GM23248 (cell line): ENCODE measurements around the gene C9orf152. TPM values are rescaled to one million over a fixed set of nuclear protein-coding genes. Genes with fewer than 3 reads are reported as not detected.

Experiments used
- DNase-seq: peaks from one replicate; pipeline ENCODE4 v3.0.0-alpha.2; 2015
- H2AFZ ChIP-seq: fragments of 200-600 bp; sonication (generic); 2 replicates; pipeline ENCODE4 v1.6.1; 2016; ENCODE audit warnings: antibody characterized with exemption
- H3F3A ChIP-seq: fragments of 200-600 bp; sonication (generic); 2 replicates; pipeline ENCODE4 v1.6.1; 2016; ENCODE audit warnings: mild to moderate bottlenecking, antibody characterized with exemption, mixed run types; ENCODE audit not compliant: insufficient read depth
- H3K27ac ChIP-seq: fragments of 200-600 bp; sonication (generic); 2 replicates; pipeline ENCODE4 v1.5.1; 2016; ENCODE audit warnings: mild to moderate bottlenecking
- H3K27me3 ChIP-seq: fragments of 200-600 bp; sonication (generic); replicated peaks from 2 replicates; pipeline ENCODE4 v1.6.1; 2016; ENCODE audit warnings: mild to moderate bottlenecking; ENCODE audit not compliant: insufficient read depth
- H3K36me3 ChIP-seq: fragments of 200-600 bp; sonication (generic); 2 replicates; pipeline ENCODE4 v1.6.1; 2016; ENCODE audit warnings: low read depth, mild to moderate bottlenecking
- H3K4me1 ChIP-seq: fragments of 200-600 bp; sonication (generic); 2 replicates; pipeline ENCODE4 v1.6.1; 2016; ENCODE audit warnings: mild to moderate bottlenecking; ENCODE audit not compliant: insufficient read depth
- H3K4me2 ChIP-seq: fragments of 200-600 bp; sonication (generic); one replicate; pipeline ENCODE4 v1.6.1; 2016; ENCODE audit warnings: mild to moderate bottlenecking; ENCODE audit not compliant: unreplicated experiment
- H3K4me3 ChIP-seq: fragments of 200-600 bp; sonication (generic); 2 replicates; pipeline ENCODE4 v1.5.1; 2016; ENCODE audit warnings: mild to moderate bottlenecking
- H3K79me2 ChIP-seq: fragments of 200-600 bp; sonication (generic); 2 replicates; pipeline ENCODE4 v1.6.1; 2016; ENCODE audit warnings: mild to moderate bottlenecking; ENCODE audit not compliant: insufficient read depth
- H3K9ac ChIP-seq: fragments of 200-600 bp; sonication (generic); 2 replicates; pipeline ENCODE4 v1.6.1; 2016; ENCODE audit warnings: mild to moderate bottlenecking
- H3K9me2 ChIP-seq: fragments of 200-600 bp; sonication (generic); 2 replicates; pipeline ENCODE4 v1.6.1; 2016; ENCODE audit warnings: mixed run types, mild to moderate bottlenecking, moderate library complexity; ENCODE audit not compliant: insufficient read depth
- H3K9me3 ChIP-seq: fragments of 200-600 bp; sonication (generic); one replicate; pipeline ENCODE4 v1.6.1; 2017; ENCODE audit warnings: low read depth
- H4K20me1 ChIP-seq: fragments of 200-600 bp; sonication (generic); 2 replicates; pipeline ENCODE4 v1.6.0; 2016; ENCODE audit not compliant: insufficient read depth
- EZH2 ChIP-seq: fragments of 200-600 bp; sonication (generic); IDR thresholded peaks from 2 replicates; pipeline ENCODE4 v1.6.1; 2018; ENCODE audit warnings: antibody characterized with exemption, mild to moderate bottlenecking; ENCODE audit not compliant: insufficient read depth, poor library complexity, severe bottlenecking
- EZH2phosphoT487 ChIP-seq: fragments of 200-600 bp; sonication (generic); IDR thresholded peaks from 2 replicates; pipeline ENCODE4 v1.6.1; 2018; ENCODE audit warnings: antibody characterized with exemption, moderate library complexity, mild to moderate bottlenecking, low read depth; ENCODE audit not compliant: insufficient read depth
- WGBS, 2 experiments: methylation state at CpG; one replicate each; pipeline ENCODE4 v1.1.6; 2015 to 2017; ENCODE audit warnings: low lambda C conversion rate in 2 of 2, low coverage in 1 of 2; ENCODE audit errors: missing lambda C conversion rate in 2 of 2; 5-methylcytosine and 5-hydroxymethylcytosine counted together
- in situ Hi-C: fragments of 300-500 bp; cut with MboI; formaldehyde crosslinking; loops from 2 replicates; pipeline ENCODE4 v1.15.0; 2020
- polyA plus RNA-seq: library from polyadenylated mRNA; unstranded; fragments of >200 nt; fragmentation: Nextera tagmentation; extraction: Ambion mirVana; gene quantifications from 2 replicates; pipeline ENCODE4 v1.2.1, GENCODE V29; 2016
- total RNA-seq: library from RNA; depleted of rRNA; stranded (reverse); fragments of >200 nt; shearing (Covaris generic); gene quantifications from 2 replicates; pipeline ENCODE4 v1.2.3, GENCODE V29; 2014

Gene C9orf152
- total and polyA plus RNA-seq, 2 experiments from 2014 or later = not detected

GRCh38 chr9:110251212-110251611 is 43.3 kb upstream of the C9orf152 start:
- no peaks in the 10 kb centered on the region for H3K27me3 ChIP-seq
- H3K27ac ChIP-seq = no peak overlapping the region
- no peak overlapping the region for H2AFZ ChIP-seq
- peaks cover 27% of the 10 kb centered on the region for H4K20me1 ChIP-seq
- WGBS, 2 experiments = 98 to 100% methylated on average over 4 of the region's 4 CpGs
- 0 out of 2 replicates have a peak, but pooled peaks cover 16% of the 10 kb centered on the region for H3F3A ChIP-seq
- no peaks in the 10 kb centered on the region for H3K9me3 ChIP-seq
- peaks cover 20% of the 10 kb centered on the region for H3K4me1 ChIP-seq
- in situ Hi-C loops = no loop called here
- H3K9ac ChIP-seq = no peak overlapping the region
- H3K4me3 ChIP-seq = no peak overlapping the region
- no peaks in the 10 kb centered on the region for H3K9me2 ChIP-seq
- no peak overlapping the region for H3K4me2 ChIP-seq
- no peak for TF ChIP-seq EZH2phosphoT487
- no peak for TF ChIP-seq EZH2
- peaks cover 100% of the 10 kb centered on the region for H3K79me2 ChIP-seq
- DNase-seq = no peak
- peaks cover 46% of the 10 kb centered on the region for H3K36me3 ChIP-seq

- H3K27me3 ChIP-seq = no peaks in the 10 kb centered on the region
- no peak overlapping the region for H3K4me3 ChIP-seq
- H3K79me2 ChIP-seq = peaks cover 96% of the 10 kb centered on the region
- no peak overlapping the region for H3K4me2 ChIP-seq
- 100% methylated on average over 3 to 4 of the region's 4 CpGs for WGBS, 2 experiments
- H3K9me3 ChIP-seq = no peaks in the 10 kb centered on the region
- H2AFZ ChIP-seq = no peak overlapping the region
- peaks cover 58% of the 10 kb centered on the region for H3K36me3 ChIP-seq
- peaks cover 17% of the 10 kb centered on the region; the same call in 1 of the 2 replicates for H3F3A ChIP-seq
- peaks cover 20% of the 10 kb centered on the region for H3K4me1 ChIP-seq
- in situ Hi-C loops = no loop called here
- no peak for DNase-seq
- H3K9ac ChIP-seq = no peak overlapping the region
- TF ChIP-seq EZH2phosphoT487 (no peak), EZH2 (no peak)
- H3K27ac ChIP-seq = no peak overlapping the region
- H4K20me1 ChIP-seq = peaks cover 27% of the 10 kb centered on the region
- no peaks in the 10 kb centered on the region for H3K9me2 ChIP-seq
Measured at GRCh38 chr9:110249603-110250002, 41.6 kb upstream of the C9orf152 start.

GRCh38 chr9:110248361-110248760 is 40.4 kb upstream of the C9orf152 start:
- H3K36me3 ChIP-seq = peaks cover 69% of the 10 kb centered on the region
- WGBS, 2 experiments = 75 to 78% methylated on average over 2 of the region's 2 CpGs

GRCh38 chr9:110246214-110246613 is 38.3 kb upstream of the C9orf152 start:
- in situ Hi-C loops = no loop called here
- no peaks in the 10 kb centered on the region for H3K27me3 ChIP-seq
- H4K20me1 ChIP-seq = peaks cover 8% of the 10 kb centered on the region; the same call in 1 of the 2 replicates
- no peak overlapping the region for H3K4me3 ChIP-seq
- peaks cover 62% of the 10 kb centered on the region for H3K79me2 ChIP-seq
- H3K9me3 ChIP-seq = no peaks in the 10 kb centered on the region
- H2AFZ ChIP-seq = no peak overlapping the region
- H3K9ac ChIP-seq = no peak overlapping the region
- no peak for DNase-seq
- no peak overlapping the region for H3K4me2 ChIP-seq
- peaks cover 4% of the 10 kb centered on the region; the same call in 1 of the 2 replicates for H3K4me1 ChIP-seq
- H3K9me2 ChIP-seq = no peaks in the 10 kb centered on the region
- no peak overlapping the region for H3K27ac ChIP-seq
- H3K36me3 ChIP-seq = peaks cover 86% of the 10 kb centered on the region
- H3F3A ChIP-seq = peaks cover 35% of the 10 kb centered on the region
- WGBS, 2 experiments = 96% methylated on average over 6 of the region's 6 CpGs
- no peak for TF ChIP-seq EZH2
- no peak for TF ChIP-seq EZH2phosphoT487

More at GRCh38 chr9:110248361-110248760, 40.4 kb upstream of the C9orf152 start:
- peak; percentile 36 for DNase-seq
- Histone ChIP-seq H2AFZ (no peak overlapping the region), H3K4me3 (no peak overlapping the region), H3K27ac (no peak overlapping the region), H3F3A (peaks cover 22% of the 10 kb centered on the region; the same call in 1 of the 2 replicates), H3K9me2 (no peaks in the 10 kb centered on the region), H3K9ac (no peak overlapping the region), H3K27me3 (no peaks in the 10 kb centered on the region), H3K4me2 (no peak overlapping the region), H3K79me2 (peaks cover 83% of the 10 kb centered on the region), H3K9me3 (no peaks in the 10 kb centered on the region), H3K4me1 (peaks cover 10% of the 10 kb centered on the region), H4K20me1 (peaks cover 18% of the 10 kb centered on the region)
- TF ChIP-seq EZH2phosphoT487 = no peak
- no peak for TF ChIP-seq EZH2
- in situ Hi-C loops = no loop called here

- Histone ChIP-seq H3K4me1 (peaks cover 4% of the 10 kb centered on the region; the same call in 1 of the 2 replicates), H3K79me2 (peaks cover 46% of the 10 kb centered on the region), H3K36me3 (peaks cover 70% of the 10 kb centered on the region), H3K27ac (no peak overlapping the region), H3K4me2 (no peak overlapping the region), H3K27me3 (no peaks in the 10 kb centered on the region), H3K9me2 (no peaks in the 10 kb centered on the region), H4K20me1 (no peaks in the 10 kb centered on the region), H3F3A (peaks cover 35% of the 10 kb centered on the region), H3K9me3 (no peaks in the 10 kb centered on the region), H3K9ac (no peak overlapping the region), H3K4me3 (no peak overlapping the region), H2AFZ (no peak overlapping the region)
- TF ChIP-seq EZH2phosphoT487 (no peak), EZH2 (no peak)
- in situ Hi-C loops = no loop called here
- 98 to 100% methylated on average over 3 of the region's 3 CpGs for WGBS, 2 experiments
- DNase-seq = no peak
Measured at GRCh38 chr9:110244616-110245015, 36.7 kb upstream of the C9orf152 start.
